GM12873 (cell line): ENCODE measurements around the gene SLC6A12.

Experiments
- TF ChIP-seq, protein P1 (sequence below): IDR thresholded peaks from 2 replicates; pipeline ENCODE4 v1.5.1; 2012; ENCODE audit warnings: low read depth, mild to moderate bottlenecking, moderate library complexity, low read length, control low read depth; ENCODE audit not compliant: insufficient read depth; ENCODE audit errors: missing control alignments

Gene SLC6A12

DNA sequence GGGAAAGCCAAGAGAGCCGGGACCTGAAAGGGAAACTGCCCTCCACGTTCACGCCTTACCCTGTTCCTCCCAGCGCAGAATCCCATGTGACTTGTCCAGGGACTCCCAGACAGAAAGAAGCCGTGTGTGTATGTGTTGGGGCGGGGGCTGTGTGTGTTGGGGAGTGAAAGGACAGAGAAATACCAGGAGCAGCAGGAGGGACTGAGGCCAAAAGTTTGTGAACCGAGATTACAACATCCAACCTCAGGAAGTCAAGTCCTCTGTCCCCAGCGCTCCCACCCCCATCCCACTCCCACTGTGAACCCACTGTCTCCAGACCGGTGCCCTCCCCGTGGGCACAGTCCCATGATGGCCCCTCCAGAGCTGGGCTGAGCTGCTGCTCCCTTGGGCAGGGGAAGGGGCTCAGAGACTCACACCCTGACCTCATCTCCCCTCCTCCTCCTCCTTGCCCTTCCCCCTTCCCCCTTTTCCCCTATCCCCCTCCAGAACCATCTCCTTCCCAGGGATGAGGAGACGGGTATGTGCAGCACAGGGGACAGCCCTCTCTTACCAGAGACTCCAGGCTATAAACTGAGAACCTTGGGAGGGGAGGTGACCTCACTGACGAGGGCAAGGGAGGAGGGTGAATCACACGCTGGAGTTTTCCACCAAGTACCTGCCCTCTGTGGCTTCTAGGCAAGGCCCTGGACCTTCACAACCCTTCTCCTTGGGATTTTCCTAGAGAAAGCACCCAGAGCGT, at the start of gene SLC6A12:
Gene SLC6A12, minus strand, starts transcription at position 155 of the 739 bp plus-strand sequence. CDS start 4,171 bp downstream, outside the sequence.
- TF ChIP-seq, protein P1, sequence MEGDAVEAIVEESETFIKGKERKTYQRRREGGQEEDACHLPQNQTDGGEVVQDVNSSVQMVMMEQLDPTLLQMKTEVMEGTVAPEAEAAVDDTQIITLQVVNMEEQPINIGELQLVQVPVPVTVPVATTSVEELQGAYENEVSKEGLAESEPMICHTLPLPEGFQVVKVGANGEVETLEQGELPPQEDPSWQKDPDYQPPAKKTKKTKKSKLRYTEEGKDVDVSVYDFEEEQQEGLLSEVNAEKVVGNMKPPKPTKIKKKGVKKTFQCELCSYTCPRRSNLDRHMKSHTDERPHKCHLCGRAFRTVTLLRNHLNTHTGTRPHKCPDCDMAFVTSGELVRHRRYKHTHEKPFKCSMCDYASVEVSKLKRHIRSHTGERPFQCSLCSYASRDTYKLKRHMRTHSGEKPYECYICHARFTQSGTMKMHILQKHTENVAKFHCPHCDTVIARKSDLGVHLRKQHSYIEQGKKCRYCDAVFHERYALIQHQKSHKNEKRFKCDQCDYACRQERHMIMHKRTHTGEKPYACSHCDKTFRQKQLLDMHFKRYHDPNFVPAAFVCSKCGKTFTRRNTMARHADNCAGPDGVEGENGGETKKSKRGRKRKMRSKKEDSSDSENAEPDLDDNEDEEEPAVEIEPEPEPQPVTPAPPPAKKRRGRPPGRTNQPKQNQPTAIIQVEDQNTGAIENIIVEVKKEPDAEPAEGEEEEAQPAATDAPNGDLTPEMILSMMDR = no peak

DNA sequence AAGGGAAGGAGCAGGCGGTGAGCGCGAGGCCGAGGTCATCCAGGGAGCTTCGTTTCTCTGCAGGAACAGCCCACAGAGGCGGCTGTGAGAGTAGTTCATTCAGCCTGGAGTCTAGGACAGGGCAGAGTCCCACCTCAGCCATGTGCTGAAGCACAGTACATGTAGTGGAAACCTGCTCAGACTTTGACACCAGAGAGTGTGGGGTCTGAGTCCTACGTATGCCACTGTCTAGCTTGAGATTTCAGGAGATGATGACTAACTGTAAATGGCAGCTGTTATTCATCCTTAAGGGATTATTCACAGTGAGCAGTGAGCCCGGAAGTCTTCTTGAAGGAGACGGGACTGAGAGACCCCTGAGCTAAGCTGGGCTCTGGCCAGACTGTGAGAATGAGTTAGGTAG, 49.6 kb upstream of the SLC6A12 start:
- TF ChIP-seq, protein P1 = no peak

DNA sequence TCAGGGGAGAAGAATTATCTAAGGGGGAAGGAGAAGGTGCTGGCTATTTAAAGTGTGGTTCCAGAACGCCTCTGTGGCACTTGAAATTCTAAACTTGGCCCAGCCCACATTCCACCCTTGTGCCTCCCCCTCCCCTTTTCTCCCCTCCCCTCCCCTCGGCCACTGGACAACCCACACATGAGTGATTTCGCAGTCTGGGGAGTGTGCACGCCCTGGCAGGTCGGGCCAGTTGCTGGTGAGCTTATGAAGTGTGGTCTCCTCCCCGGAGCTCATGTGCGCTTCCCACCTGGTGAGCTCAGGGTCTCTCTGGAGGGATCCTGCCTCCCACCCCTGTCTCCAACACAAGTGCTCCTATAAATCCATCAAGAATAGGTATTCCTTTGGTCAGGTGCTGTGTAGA, 48.9 kb upstream of the SLC6A12 start, which contains the start of gene SLC6A13:
Gene SLC6A13, minus strand, starts transcription at position 20 of the 400 bp plus-strand sequence. CDS start 2,784 bp downstream, outside the sequence.
- TF ChIP-seq, protein P1 = no peak

DNA sequence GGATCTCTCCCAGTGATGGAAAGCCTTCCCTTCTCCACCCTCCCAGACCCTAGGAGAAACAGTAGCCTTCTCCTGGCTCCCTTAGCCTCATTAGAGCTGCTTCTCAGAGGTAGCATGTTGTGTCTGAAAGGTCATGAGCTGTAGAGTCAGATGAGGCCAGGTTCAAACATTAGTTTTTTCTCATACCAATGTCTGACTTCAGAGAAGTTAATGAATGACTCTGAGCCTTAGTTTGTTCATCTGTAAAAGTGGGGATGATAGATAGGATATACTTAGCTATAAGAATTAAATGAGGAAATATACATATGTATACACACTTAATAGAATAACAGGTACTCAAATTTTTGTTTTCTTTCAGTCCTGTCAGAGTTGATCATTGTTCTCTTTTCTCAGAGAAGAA, 48.2 kb upstream of the SLC6A12 start:
- TF ChIP-seq, protein P1 = no peak

DNA sequence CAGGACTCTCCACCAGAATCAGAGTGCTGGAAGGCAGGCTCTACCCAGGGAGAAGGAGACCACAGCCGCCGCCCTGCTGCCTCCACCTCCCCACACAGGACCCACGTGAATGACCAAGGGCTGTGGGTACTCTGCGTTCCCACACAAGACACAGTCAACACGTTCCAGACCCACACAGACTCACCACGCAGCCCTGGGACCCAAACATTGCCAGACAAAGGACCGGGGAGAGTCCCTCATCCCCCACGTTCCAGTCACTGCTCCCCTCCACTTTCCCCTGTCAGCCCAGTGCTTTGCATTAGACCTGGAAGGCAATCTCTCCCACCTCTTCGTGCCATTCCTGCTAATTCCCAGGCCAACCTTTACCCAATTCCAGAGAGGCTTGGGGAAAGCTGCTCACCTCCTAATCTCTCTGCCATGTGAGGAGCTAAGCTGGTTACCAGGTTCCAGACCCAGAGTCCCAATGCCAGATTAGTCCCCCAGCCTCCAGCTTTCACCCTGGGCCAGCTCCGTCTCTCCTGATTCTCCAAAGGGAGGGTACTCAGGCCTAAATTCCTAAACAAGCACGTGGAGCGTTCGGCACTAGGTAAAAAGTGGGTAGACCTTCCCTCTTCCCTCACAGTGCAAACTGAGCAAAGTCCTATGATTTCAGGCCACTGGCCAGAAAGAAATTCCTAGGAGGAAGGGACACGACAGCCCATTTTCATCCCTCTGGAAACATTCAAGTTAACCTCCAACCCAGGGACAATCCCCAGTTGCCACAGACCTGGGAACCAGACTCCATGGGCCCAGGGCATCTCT, 43.8 kb upstream of the SLC6A12 start:
- TF ChIP-seq, protein P1 = no peak

DNA sequence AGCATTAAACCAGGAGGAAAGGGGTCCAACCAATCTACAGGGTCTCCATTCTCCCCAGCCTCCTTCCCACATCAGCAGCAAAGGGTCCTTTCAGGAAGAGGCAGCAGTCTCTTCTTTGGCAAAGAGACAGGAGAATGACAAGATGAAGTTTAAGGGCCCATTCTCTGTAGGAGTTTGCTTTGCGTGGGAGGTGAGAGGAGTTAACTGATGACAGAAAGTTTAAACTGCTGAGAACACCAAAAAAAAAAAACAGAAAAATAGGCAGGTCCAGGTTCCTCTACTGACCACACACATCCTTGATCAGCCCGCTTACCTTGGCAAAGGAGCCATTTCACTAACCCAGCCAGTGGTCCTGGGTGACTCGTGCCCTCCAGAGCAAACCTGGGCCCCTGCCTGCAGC, 43.0 kb upstream of the SLC6A12 start:
- TF ChIP-seq, protein P1 = no peak

DNA sequence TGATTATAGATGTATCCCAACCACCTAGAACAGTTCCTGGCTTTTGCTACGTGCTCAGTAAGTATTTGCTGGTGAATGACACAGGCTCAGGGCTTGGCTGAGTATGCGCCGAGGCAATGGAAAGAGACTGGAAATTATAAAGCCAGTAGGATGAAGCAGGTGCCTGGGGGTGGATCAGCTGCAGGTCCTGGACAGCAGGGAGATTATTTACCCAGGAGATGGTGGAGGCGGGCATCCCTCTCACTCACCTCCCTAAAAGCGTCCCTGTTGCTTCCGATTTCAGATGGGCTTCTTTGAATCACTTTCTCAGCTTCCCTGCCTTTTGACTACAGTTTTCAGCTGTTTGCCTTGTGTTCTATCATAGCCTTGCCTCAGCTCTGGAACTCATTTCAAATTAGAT, 42.3 kb upstream of the SLC6A12 start:
- TF ChIP-seq, protein P1 = no peak
